Measurements from ENCODE around the gene CDK15. TPM values are rescaled to one million over a fixed set of nuclear protein-coding genes. Genes with fewer than 3 reads are reported as not detected.

Gene CDK15
- total RNA-seq, 2 experiments from 2014 or later: not detected

- DNase-seq: no peak
- no peak overlapping the region for H3K27ac Mint-ChIP-seq
- peaks cover 18% of the 10 kb centered on the region for H3K27me3 Mint-ChIP-seq
- no peaks in the 10 kb centered on the region for H3K36me3 Mint-ChIP-seq (ENCODE audit: low read depth)
- CTCF ChIA-PET: no interaction called here
- POLR2A ChIA-PET: no interaction called here
- no peaks in the 10 kb centered on the region for H3K4me1 Mint-ChIP-seq
- H3K9me3 Mint-ChIP-seq: no peaks in the 10 kb centered on the region
- H3K4me3 Mint-ChIP-seq: no peak overlapping the region
These were observed 66.3 kb downstream of the CDK15 start for GRCh38 chr2:201872591-201872990.

- Mint-ChIP-seq H3K27ac (no peak overlapping the region), H3K4me3 (no peak overlapping the region), H3K9me3 (no peaks in the 10 kb centered on the region), H3K36me3 (ENCODE audit: low read depth) (no peaks in the 10 kb centered on the region), H3K4me1 (peaks cover 19% of the 10 kb centered on the region), H3K27me3 (peaks cover 56% of the 10 kb centered on the region)
- ChIA-PET CTCF (interaction anchor here (0.9 kb wide), 1 partner anchor 20 kb away, joined by 4 read pairs; no protein-coding TSS in a partner anchor), POLR2A (no interaction called here)
- no peak for DNase-seq
These were observed 73.7 kb downstream of the CDK15 start for GRCh38 chr2:201879996-201880395.

- Mint-ChIP-seq H3K9me3 (no peaks in the 10 kb centered on the region), H3K36me3 (ENCODE audit: low read depth) (no peaks in the 10 kb centered on the region), H3K27me3 (peaks cover 61% of the 10 kb centered on the region), H3K4me3 (no peak overlapping the region), H3K27ac (no peak overlapping the region), H3K4me1 (peaks cover 19% of the 10 kb centered on the region)
- CTCF ChIA-PET: interaction anchor here (0.9 kb wide), 1 partner anchor 20 kb away, joined by 4 read pairs; no protein-coding TSS in a partner anchor
- POLR2A ChIA-PET: no interaction called here
- no peak for DNase-seq
These were observed 74.2 kb downstream of the CDK15 start for GRCh38 chr2:201880579-201880978.

GRCh38 chr2:201880993-201881611 is 74.8 kb downstream of the CDK15 start:
- Mint-ChIP-seq H3K4me1 (peaks cover 19% of the 10 kb centered on the region), H3K4me3 (no peak overlapping the region), H3K36me3 (ENCODE audit: low read depth) (no peaks in the 10 kb centered on the region), H3K9me3 (no peaks in the 10 kb centered on the region), H3K27me3 (peaks cover 59% of the 10 kb centered on the region), H3K27ac (no peak overlapping the region)
- ChIA-PET POLR2A (no interaction called here), CTCF (interaction anchor here (0.6 to 0.9 kb wide), 2 partner anchors 21 to 430 kb away, joined by 3 to 4 read pairs; partner anchors contain the start of genes STRADB and TRAK2)
- no peak for DNase-seq

GRCh38 chr2:201881741-201882140 is 75.4 kb downstream of the CDK15 start:
- ChIA-PET POLR2A (no interaction called here), CTCF (interaction anchor here (0.6 kb wide), 1 partner anchor 430 kb away, joined by 3 read pairs; the partner anchor contains the start of genes STRADB and TRAK2)
- no peak for DNase-seq
- Mint-ChIP-seq H3K9me3 (no peaks in the 10 kb centered on the region), H3K36me3 (ENCODE audit: low read depth) (no peaks in the 10 kb centered on the region), H3K27me3 (peaks cover 59% of the 10 kb centered on the region), H3K4me1 (peaks cover 19% of the 10 kb centered on the region), H3K4me3 (no peak overlapping the region), H3K27ac (no peak overlapping the region)

GRCh38 chr2:201882353-201883090 is 76.2 kb downstream of the CDK15 start:
- H3K9me3 Mint-ChIP-seq: no peaks in the 10 kb centered on the region
- H3K36me3 Mint-ChIP-seq (ENCODE audit: low read depth): no peaks in the 10 kb centered on the region
- peaks cover 61% of the 10 kb centered on the region for H3K27me3 Mint-ChIP-seq
- DNase-seq: no peak
- H3K27ac Mint-ChIP-seq: no peak overlapping the region
- peaks cover 19% of the 10 kb centered on the region for H3K4me1 Mint-ChIP-seq
- ChIA-PET CTCF (no interaction called here), POLR2A (no interaction called here)
- no peak overlapping the region for H3K4me3 Mint-ChIP-seq

GRCh38 chr2:201883606-201884369 is 77.5 kb downstream of the CDK15 start:
- ChIA-PET CTCF (no interaction called here), POLR2A (no interaction called here)
- H3K9me3 Mint-ChIP-seq: no peaks in the 10 kb centered on the region
- no peak overlapping the region for H3K27ac Mint-ChIP-seq
- H3K4me3 Mint-ChIP-seq: no peak overlapping the region
- no peak for DNase-seq
- no peaks in the 10 kb centered on the region for H3K36me3 Mint-ChIP-seq (ENCODE audit: low read depth)
- H3K27me3 Mint-ChIP-seq: peaks cover 63% of the 10 kb centered on the region
- H3K4me1 Mint-ChIP-seq: peaks cover 19% of the 10 kb centered on the region

GRCh38 chr2:201886504-201886903 is 80.2 kb downstream of the CDK15 start:
- no peak for DNase-seq
- H3K36me3 Mint-ChIP-seq (ENCODE audit: low read depth): no peaks in the 10 kb centered on the region
- H3K27me3 Mint-ChIP-seq: peaks cover 46% of the 10 kb centered on the region
- H3K27ac Mint-ChIP-seq: no peak overlapping the region
- ChIA-PET POLR2A (no interaction called here), CTCF (no interaction called here)
- H3K4me3 Mint-ChIP-seq: no peak overlapping the region
- H3K9me3 Mint-ChIP-seq: no peaks in the 10 kb centered on the region
- peaks cover 10% of the 10 kb centered on the region for H3K4me1 Mint-ChIP-seq

- Mint-ChIP-seq H3K4me3 (no peak overlapping the region), H3K9me3 (no peaks in the 10 kb centered on the region), H3K27me3 (peaks cover 34% of the 10 kb centered on the region), H3K4me1 (no peaks in the 10 kb centered on the region), H3K27ac (no peak overlapping the region), H3K36me3 (ENCODE audit: low read depth) (no peaks in the 10 kb centered on the region)
- POLR2A ChIA-PET: interaction anchor here (0.7 kb wide), 1 partner anchor 18 kb away, joined by 3 read pairs; no protein-coding TSS in a partner anchor
- CTCF ChIA-PET: no interaction called here
- no peak for DNase-seq
These were observed 81.6 kb downstream of the CDK15 start for GRCh38 chr2:201887773-201888425.

- Mint-ChIP-seq H3K27me3 (peaks cover 38% of the 10 kb centered on the region), H3K9me3 (no peaks in the 10 kb centered on the region), H3K4me3 (no peak overlapping the region), H3K36me3 (ENCODE audit: low read depth) (no peaks in the 10 kb centered on the region), H3K4me1 (no peaks in the 10 kb centered on the region), H3K27ac (no peak overlapping the region)
- POLR2A ChIA-PET: no interaction called here
- DNase-seq: no peak
- CTCF ChIA-PET: no interaction called here
These were observed 82.1 kb downstream of the CDK15 start for GRCh38 chr2:201888426-201888800.

GRCh38 chr2:201890453-201890852 is 84.1 kb downstream of the CDK15 start:
- H3K36me3 Mint-ChIP-seq (ENCODE audit: low read depth): no peaks in the 10 kb centered on the region
- H3K9me3 Mint-ChIP-seq: no peaks in the 10 kb centered on the region

GRCh38 chr2:201891676-201892075 is 85.3 kb downstream of the CDK15 start:
- DNase-seq: no peak
- Mint-ChIP-seq H3K27ac (no peak overlapping the region), H3K27me3 (peaks cover 26% of the 10 kb centered on the region), H3K9me3 (no peaks in the 10 kb centered on the region), H3K4me3 (no peak overlapping the region), H3K36me3 (ENCODE audit: low read depth) (no peaks in the 10 kb centered on the region), H3K4me1 (no peaks in the 10 kb centered on the region)
- CTCF ChIA-PET: no interaction called here
- POLR2A ChIA-PET: no interaction called here

More at GRCh38 chr2:201890453-201890852, 84.1 kb downstream of the CDK15 start:
- Mint-ChIP-seq H3K4me3 (no peak overlapping the region), H3K27ac (no peak overlapping the region), H3K4me1 (no peaks in the 10 kb centered on the region), H3K27me3 (peaks cover 29% of the 10 kb centered on the region)
- ChIA-PET CTCF (no interaction called here), POLR2A (no interaction called here)
- no peak for DNase-seq

- peaks cover 22% of the 10 kb centered on the region for H3K27me3 Mint-ChIP-seq
- ChIA-PET CTCF (interaction anchor here (1.1 kb wide), 1 partner anchor 33 kb away, joined by 3 read pairs; no protein-coding TSS in a partner anchor), POLR2A (interaction anchor here (1.1 kb wide), 1 partner anchor 659 kb away, joined by 3 read pairs; no protein-coding TSS in a partner anchor)
- H3K4me3 Mint-ChIP-seq: no peak overlapping the region
- no peak for DNase-seq
- H3K27ac Mint-ChIP-seq: no peak overlapping the region
- H3K36me3 Mint-ChIP-seq (ENCODE audit: low read depth): no peaks in the 10 kb centered on the region
- H3K4me1 Mint-ChIP-seq: no peaks in the 10 kb centered on the region
- H3K9me3 Mint-ChIP-seq: no peaks in the 10 kb centered on the region
These were observed 86.2 kb downstream of the CDK15 start for GRCh38 chr2:201892516-201892915.
